GM19438 (cell line): ENCODE measurements around the gene SNRNP35.
"Not testable (repeated sequence)": the region's sequence is repeated elsewhere in the genome, so short reads cannot be mapped to it uniquely, and the experiment has no call there.

Experiments
- ATAC-seq: cut with Tn5 transposase; IDR thresholded peaks from one replicate; pipeline ENCODE4 v1.9.1; 2021; ENCODE audit warnings: low read depth; ENCODE audit not compliant: unreplicated experiment

SNRNP35 gene, protein sequence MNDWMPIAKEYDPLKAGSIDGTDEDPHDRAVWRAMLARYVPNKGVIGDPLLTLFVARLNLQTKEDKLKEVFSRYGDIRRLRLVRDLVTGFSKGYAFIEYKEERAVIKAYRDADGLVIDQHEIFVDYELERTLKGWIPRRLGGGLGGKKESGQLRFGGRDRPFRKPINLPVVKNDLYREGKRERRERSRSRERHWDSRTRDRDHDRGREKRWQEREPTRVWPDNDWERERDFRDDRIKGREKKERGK

DNA sequence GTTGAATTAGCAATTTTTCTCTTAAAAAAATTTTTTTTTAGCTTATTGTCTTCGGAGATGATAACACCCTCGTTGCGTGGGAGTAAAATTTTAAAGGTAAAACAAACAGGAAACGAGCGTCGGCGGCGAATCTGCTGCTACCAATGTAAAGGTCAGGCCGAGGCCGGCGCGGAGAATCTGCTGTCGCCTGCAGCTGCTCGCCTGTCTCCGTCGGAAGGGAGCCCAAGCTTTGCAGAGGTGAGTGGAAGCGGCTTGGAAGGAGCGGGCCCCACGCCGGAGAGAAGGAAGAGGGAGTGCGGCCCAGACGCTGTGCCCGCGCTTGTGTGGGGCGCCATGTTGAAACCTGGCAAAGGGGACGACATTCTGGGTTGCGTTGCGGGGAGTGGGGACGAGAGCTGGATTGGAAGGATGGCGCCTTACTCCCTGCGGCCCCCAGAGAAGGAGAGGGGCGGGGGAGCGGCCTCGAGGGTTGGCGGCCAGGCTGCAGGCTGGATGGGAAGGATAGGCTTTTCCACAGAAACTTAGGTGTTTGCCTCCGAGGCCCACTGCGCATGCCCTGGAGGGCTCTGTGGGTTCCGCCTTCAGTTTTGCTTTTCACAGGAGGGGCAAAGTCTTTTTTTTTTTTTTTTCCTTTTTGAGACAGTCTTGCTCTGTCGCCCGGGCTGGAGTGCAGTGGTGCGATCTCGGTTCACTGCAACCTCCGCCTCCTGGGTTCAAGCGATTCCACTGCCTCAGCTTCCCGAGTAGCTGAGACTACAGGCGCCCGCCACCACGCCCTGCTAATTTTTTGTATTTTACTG lies at the start of gene SNRNP35:
SNRNP35 (plus strand) TSS at position 160 of the 800 bp plus-strand sequence. CDS start 7,402 bp downstream, outside the sequence.
- peak; percentile 59 for ATAC-seq

DNA sequence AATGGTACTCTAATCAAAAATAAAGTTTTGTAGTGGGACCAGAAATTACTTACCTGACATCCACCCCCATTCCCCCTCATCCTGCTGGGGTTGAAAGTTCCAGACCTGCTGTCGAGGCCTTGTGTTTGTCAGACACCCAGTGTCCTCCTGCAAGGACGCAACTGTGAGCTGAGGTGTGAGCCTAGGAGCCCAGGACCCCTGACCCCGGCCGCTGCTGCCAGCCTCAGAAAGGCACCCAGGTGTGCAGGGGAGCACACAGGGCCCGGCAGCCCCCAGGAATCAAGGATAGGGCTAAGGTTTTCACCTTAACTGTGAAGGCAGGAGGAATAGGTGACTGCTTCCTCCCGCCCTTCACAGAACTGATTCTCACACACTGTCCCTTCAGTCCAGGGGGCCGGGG lies 49.3 kb upstream of the SNRNP35 start:
- not testable (repeated sequence) for ATAC-seq

DNA sequence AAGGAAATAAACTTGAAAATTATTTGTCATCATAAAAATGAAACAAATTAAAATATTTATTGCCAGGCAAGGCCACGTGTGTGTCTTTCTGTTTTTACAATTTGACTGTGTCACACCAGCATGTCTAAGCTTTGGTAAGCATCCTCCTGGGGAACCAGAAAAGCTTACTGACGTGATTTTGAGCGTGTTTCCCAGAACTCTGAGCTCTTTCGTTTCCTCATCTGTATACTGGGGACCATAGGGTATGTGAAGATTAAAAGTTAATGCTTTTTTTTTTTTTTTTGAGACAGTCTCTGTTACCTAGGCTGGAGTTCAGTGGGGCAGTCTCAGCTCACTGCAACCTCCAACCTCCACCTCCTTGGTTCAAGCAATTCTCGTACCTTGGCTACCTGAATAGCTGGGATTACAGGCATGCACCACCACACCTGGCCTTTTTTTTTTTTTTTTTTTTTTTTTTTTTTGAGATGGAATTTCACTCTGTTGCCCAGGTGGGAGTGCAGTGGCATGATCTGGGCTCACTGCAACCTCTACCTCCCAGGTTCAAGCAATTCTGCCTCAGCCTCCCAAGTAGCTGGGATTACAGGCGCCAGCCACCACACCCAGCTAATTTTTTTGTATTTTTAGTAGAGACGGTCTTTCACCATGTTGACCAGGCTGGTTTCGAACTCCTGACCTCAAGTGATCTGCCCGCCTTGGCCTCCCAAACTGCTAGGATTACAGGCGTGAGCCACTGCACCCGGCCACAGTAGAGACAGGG lies 48.5 kb upstream of the SNRNP35 start:
- not testable (repeated sequence) for ATAC-seq

- no peak for ATAC-seq
Observed at GRCh38 chr12:123410041-123410412, 47.9 kb upstream of the SNRNP35 start.

DNA sequence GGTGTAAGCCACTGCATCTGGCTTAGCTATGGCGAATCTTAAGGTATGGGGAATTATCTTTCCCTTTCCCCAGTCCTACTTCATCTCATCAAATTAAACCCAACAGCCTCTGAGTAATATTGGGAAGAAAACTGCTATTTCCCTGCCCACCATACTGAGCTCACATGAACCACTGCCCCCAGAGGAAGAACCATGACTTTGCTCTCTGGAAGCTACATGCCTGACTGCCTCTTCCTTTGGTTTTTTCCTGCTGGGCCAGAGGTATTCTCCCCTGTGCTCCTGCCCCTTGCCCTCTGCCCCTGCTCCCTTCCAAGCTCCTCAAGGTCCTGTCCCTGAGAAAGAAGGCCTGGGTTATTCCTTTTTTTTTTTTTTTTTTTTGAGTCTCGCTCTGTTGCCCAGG lies 36.6 kb upstream of the SNRNP35 start:
- ATAC-seq: no peak

- peak; percentile 85 for ATAC-seq
Observed at GRCh38 chr12:123427036-123427769, 30.7 kb upstream of the SNRNP35 start.

DNA sequence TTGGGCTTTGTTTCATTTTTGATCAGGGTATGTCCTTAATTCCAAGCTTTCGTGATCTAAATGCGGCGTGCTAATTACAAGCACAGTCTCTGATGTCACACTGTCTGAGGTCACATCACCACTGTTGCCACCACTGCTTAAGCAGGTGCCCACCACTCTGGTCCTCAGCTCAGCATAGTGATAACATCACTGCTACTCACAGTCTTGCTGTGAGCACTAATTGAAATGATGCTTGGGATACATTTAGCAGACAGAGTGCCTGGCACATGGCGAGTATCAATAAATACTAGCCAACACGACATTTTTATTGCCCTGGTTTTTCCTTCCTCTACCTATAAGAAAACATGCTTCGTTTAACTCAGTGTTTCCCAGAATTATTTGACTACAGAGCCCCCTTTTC lies 29.3 kb upstream of the SNRNP35 start:
- no peak for ATAC-seq

- not testable (repeated sequence) for ATAC-seq
Observed at GRCh38 chr12:123429101-123429500, 28.8 kb upstream of the SNRNP35 start.

DNA sequence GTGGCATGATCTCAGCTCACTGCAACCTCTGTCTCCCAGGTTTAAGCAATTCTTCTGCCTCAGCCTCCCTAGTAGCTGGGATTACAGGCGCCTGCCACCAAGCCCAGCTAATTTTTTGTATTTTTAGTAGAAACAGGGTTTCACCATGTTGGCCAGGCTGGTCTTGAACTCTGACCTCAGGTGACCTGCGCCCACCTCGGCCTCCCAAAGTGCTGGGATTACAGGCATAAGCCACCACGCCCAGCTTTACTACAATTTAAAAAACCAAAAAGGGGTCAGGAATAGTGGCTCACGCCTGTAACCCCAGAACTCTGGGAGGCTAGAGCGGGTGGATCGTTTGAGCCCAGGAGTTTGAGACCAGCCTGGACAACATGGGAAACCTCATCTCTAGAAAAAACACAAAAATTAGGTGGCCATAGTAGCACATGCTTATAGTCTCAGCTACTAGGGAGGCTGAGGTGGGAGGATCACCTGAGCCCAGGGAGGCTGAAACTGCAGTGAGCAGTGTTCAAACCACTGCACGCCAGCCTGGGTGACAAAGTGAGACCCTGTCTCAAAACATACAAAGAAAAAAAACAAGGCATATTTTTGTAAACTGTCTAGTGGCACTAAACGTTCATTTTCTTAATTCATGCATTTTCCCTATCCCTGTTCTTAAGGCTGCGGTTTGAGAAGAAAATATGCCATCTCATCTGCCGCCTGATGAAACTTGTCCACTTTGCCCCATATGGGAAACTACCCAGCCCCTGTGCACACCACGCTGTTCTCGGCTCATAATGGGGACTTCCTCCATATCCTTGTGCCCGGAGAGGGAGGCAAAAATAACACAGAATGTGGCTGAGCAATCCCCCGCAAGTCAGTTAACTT lies 25.8 kb upstream of the SNRNP35 start:
- not testable (repeated sequence) for ATAC-seq

DNA sequence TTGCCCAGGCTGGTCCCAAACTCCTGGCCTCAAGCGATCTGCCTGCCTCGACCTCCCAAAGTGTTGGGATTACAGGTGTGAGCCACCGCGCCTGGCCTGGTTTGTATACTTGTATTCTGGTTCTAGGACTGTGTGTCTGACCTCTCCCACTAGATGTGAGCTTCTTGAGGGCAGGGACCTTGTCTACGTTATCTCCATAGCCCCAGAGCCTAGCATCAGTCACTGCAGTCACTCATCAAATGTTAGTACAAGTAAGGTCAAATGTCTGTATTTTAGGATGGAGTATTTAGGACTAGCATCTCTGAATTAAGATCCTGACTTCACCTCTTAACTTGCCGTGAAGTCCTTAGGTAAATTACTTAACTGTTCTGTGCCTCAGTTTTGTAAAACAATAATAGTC lies 24.3 kb upstream of the SNRNP35 start:
- ATAC-seq: no peak

DNA sequence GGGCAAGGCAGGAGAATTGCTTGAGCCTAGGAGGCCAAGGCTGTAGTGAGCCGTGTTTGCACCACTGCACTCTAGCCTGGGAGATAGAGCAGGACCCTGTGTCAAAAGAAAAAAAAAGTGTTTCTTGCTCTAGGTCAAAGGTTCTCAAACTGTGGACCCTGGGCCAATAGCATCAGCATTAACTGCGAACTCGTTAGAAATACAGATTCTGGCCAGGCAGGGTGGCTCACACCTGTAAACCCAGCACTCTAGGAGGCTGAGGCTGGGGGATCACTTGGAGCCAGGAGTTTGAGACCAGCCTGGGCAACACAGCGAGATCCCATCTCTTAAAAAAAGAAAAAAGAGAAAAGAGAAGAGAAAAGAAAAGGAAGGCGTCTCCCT lies 22.3 kb upstream of the SNRNP35 start:
- no peak for ATAC-seq

DNA sequence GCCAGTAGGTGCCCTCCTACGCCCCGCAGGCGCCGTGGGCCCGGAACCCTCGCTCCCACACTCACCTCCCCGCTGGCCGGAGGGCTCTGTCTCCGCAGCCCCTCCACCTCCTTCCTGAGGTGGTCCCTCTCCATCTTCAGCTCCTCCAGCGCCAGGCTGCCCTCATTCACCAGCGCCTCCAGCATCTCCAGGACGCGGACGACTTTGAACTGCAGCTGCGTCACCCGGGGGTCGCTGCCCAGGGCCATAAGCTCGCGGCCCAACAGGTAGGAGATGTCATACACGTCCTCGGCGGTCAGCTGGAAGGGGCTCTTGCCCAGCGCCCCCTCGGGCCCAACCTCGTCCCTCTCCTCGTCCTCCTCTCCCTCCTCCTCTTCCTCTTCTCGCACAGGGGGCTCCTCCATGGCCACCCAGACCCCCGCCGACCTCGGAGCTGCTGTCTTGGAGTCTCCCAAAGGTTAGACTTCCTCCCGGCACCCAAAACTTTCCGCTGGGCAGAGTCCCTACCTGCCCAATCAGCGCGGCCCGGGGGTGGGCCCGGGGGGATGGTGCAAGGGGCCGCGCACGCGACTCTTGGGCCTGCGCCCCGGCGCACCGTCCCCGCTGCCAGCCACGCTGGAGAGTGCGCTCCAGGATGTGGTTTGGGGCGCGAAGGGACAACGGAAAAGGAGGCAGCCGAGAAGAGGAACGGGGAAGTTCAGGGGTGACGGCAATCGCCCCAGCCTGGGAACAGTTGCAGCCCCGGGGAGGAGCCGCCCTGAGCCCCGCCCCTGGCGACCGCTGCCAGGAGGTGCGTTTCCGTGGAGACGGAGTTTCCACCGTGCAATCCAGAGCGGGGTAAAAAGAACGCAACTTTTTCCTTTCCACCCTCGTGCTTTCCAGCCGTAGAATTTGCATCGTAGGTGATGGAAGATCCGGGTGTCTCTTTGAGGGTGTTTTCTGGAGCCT lies 21.6 kb upstream of the SNRNP35 start, which contains the start of gene RILPL2:
RILPL2 (minus strand) TSS at position 668 of the 948 bp plus-strand sequence; CDS start at position 404, 264 bp downstream.
- ATAC-seq: peak; percentile 75

GRCh38 chr12:123441523-123442164 lies 16.3 kb upstream of the SNRNP35 start:
- no peak for ATAC-seq

DNA sequence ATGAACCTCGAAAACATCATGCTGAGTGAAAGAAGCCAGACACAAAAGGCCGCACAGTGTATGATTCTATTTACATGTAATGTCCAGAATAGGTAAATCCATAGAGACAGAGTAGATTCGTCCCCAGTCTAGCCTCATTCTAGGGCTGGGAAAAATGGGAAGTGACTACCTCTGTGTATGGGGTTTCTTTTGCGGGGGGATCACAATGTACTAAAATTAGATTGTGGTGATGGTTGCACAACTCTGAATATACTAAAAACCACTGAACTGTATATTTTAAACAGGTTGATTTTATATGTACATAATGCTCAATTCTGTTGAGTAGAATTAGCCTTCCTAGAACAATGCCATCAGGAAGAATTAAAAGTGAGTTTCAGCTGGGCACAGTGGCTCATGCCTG lies 15.2 kb upstream of the SNRNP35 start:
- no peak for ATAC-seq

DNA sequence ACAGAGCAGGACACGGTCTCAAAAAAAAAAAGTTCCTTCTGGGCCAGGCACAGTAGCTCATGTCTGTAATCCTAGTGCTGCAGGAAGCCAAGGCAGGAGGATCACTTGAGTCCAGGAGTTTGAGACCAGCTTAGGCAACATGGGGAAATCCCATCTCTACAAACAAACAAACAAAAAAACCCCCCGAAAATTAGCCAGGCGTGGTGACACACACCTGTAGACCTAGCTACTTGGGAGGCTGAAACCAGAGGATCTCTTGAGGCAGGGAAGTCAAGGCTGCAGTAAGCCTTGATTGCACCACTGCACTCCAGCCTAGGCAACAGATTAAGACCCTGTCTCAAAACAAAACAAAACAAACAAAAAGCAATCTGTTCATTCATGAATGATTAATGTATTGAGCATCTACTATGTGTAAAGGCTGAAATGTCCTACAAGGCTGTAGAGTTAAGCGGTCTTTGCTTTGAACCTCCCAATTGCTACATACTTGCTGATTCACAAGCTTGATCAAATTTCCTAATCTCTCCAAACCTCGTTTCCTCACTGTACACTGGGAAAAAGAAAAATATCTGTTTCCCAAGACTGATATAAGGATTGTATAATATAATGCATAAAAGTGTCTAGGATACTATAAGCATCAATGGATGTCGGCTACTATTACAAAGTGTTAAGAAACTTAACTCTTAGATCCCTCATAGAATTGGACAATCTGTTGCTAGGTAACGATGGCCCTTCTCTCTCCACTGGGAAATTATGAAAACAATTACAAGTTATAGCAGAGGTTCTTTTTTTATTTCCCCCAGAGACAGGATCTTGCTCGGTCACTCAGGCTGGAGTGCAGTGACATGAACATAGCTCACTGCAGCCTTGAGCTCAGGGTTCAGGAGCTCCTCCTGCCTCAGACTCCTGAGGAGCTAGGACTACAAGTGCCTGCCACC lies 13.6 kb upstream of the SNRNP35 start:
- no peak for ATAC-seq

DNA sequence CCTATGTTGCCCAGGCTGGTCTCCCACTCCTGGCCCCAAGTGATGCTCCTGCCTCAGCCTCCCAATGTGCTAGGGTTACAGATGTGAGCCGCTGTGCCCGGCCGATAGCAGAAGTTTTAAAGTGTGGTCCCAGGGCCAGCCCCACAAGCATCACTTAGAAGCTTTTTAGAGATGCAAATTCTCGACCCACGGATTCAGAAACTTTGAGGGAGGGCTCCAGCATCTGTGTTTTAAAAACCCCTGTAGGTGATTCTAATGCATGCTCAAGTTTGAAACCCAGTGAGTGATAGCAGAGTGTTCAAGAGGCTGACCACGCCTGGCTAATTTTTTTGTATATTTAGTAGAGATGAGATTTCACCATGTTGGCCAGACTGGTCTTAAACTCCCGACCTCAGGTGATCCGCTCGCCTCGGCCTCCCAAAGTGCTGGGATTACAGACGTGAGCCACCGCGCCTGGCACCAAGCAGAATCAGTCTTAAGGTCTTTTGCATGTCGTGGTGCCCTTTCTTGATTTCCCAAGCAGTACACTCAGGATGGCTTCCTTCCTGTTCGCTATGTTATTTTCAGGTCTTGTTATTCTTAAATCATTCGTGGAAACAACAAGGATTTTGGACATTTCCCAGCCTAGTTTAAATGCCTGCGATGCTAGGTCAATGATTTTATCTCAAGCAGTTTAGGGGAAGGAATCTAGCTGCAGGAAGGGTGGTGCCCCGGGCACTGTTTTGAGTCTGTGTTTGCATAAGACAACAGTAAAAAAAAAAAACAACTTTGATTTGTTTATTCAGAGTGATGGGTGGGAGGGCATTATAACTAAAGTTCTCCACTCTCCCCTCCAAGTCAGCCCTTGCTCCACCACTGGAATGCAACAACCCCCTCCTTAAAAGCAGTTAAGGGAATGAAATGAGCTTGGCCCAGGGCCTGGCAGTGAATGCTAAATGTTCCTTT lies 12.3 kb upstream of the SNRNP35 start:
- ATAC-seq: no peak
